SK-MEL-5 (cell line): ENCODE measurements around the gene DUSP1. TPM values are rescaled to one million over a fixed set of nuclear protein-coding genes. Genes with fewer than 3 reads are reported as not detected.
A peak's percentile ranks its signal among the peaks of the same experiment; 100 is the strongest.
"Not testable (repeated sequence)": the region's sequence is repeated elsewhere in the genome, so short reads cannot be mapped to it uniquely, and the experiment has no call there.

Source experiments
- DNase-seq: peaks from one replicate; pipeline ENCODE4 v3.0.0-alpha.2; 2016; ENCODE audit warnings: low read depth, low spot score
- in situ Hi-C: cut with HindIII; loops from 2 replicates; pipeline ENCODE4 v1.10.0; 2016; ENCODE audit warnings: low sequenced_read_pairs, high pct_unique_total_duplicates, low pct_unique_long_range_greater_than_20kb
- total RNA-seq: library from RNA; depleted of rRNA; stranded (reverse); fragments of >200 nt; shearing (Covaris generic); gene quantifications from 2 replicates; pipeline ENCODE4 v1.2.3, GENCODE V29; 2014

The DUSP1 gene
- total RNA-seq, 1 experiment from 2014 or later: 10.9 TPM

DNA sequence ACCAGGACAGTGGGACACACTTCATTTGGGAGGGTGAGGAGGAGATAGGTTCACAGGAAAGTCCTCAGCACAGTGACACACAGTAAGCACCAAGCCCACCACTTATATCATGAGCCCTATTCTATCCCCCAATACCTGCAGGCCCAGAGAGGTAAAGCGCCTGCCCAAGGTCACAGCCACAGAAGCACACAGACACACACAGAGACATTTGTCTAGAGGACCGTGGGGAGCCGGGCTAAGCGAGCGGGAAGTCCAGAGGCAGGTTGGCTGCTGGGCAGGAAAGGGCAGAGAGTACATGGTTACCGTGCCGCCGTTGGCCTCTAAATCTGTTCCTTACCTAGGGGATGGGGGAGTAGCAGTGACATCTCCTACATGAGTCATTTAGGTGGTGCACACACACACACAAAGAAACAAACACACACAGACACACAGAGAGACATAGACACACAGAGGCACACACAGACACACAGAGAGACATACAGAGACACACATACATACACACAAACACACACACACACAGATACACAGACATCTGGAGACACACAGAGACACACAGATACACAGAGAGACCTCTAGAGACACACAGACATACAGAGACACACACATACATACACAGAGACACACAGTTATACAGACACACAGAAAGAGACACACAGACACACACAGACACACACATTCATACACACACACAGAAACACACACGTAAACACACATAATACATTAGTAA lies 15.9 kb upstream of the DUSP1 start:
- in situ Hi-C loops: no loop called here
- no peak for DNase-seq

GRCh38 chr5:172785429-172786088 lies 14.6 kb upstream of the DUSP1 start:
- no peak for DNase-seq
- in situ Hi-C loops: no loop called here

DNA sequence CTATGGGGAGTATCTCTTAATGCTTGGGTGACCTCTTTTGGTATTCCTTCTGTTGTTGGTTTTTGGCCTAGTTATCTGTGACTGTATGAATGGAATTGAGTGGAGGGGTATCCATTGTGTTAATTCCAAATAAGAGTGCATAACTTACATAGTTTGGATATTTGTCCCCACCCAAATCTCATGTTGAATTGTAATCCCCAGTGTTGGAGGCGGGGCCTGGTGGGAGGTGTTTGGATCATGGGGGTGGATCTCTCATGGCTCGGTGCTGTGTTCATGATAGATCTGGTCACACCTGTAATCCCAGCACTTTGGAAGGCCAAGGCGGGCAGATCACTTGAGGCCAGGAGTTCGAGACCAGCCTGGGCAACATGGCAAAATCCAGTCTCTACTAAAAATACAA lies 13.2 kb upstream of the DUSP1 start:
- in situ Hi-C loops: not testable (repeated sequence)

DNA sequence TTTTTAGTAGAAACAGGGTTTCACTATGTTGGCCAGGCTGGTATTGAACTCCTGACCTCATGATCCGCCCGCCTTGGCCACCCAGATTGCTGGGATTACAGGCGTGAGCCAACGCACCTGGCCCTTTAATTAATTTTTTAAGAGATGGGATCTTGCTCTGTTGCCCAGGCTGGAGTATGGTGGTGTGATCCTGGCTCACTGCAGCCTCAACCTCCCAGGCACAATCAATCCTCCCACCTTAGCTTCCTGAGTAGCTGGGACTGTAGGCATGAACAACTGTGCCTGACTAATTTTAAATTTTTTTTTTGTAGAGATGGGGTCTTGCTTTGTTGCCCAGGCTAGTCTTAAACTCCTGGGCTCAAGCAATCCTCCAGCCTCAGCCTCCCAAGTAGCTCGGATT lies 12.3 kb upstream of the DUSP1 start:
- in situ Hi-C loops, DNase-seq: not testable (repeated sequence)

More for the DNA sequence above, 13.2 kb upstream of the DUSP1 start:
- not testable (repeated sequence) for DNase-seq

DNA sequence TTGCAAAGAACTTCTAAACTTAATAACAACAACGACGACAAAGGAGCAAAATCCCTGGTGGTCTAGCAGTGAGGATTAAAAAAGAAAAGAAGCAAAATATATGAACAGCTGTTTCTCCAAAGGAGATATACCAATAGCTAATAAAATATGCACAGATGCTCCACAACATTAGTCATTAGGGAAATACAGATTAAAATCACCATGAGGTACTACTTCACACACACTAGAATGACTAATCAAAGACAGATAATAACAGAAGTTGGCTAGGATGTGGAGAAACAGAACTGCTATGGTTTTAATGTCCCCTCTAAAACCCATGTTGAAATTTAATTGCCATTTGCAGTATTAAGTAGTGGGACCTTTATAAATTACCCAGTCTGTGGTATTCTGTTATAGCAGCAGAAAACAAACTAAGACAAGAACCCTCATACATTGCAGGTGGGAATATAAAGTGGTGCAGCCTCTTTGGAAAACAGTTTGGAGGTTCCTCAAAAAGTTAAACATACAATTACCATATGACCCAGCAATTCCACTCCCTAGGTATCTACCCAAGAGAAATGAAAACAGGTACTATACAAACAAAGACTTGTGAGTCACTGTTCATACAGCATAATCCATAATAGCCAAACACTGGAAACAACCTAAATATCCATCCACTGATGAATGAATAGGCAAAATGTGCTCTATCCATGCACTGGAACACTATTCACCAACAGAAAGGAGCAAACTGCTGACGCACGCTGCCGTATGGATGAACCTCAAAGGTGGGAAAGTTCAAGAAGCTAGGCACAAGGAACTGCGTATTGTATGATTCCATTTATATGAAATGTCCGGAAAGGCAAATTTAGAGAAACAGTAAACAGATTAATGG lies 11.4 kb upstream of the DUSP1 start:
- in situ Hi-C loops: no loop called here
- no peak for DNase-seq

DNA sequence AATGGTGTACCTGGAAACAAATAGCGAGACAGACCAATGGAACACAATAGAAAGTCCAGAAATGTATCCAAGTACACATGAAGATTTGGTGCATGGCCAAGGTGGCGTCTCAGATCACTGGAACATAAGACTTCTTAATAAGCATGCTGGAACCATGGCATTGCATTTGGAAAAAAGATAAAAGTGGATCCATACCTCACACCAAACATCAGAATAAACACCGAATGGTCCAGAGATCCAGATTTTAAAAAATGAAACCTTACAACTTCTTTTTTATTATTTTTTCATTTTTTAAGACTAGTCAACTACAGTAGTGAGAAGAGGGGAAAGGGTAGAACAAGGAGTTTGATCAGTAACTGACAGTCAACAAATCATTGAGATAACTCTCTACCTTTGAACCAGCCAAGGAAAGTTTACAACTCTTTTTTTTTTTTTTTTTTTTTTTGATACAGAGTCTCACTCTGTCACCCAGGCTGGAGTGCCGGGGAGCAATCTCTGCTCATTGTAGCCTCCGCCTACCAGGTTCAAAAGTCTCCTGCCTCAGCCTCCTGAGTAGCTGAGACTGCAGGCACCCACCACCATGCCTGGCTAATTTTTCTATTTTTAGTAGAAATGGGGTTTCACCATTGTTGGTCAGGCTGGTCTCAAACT lies 8.8 kb upstream of the DUSP1 start:
- in situ Hi-C loops: no loop called here
- DNase-seq: no peak

- peak; percentile 20 for DNase-seq
- in situ Hi-C loops: no loop called here
Observed at GRCh38 chr5:172777881-172778814, 7.2 kb upstream of the DUSP1 start.

- in situ Hi-C loops: no loop called here
- no peak for DNase-seq
Observed at GRCh38 chr5:172776235-172776594, 5.2 kb upstream of the DUSP1 start.

DNA sequence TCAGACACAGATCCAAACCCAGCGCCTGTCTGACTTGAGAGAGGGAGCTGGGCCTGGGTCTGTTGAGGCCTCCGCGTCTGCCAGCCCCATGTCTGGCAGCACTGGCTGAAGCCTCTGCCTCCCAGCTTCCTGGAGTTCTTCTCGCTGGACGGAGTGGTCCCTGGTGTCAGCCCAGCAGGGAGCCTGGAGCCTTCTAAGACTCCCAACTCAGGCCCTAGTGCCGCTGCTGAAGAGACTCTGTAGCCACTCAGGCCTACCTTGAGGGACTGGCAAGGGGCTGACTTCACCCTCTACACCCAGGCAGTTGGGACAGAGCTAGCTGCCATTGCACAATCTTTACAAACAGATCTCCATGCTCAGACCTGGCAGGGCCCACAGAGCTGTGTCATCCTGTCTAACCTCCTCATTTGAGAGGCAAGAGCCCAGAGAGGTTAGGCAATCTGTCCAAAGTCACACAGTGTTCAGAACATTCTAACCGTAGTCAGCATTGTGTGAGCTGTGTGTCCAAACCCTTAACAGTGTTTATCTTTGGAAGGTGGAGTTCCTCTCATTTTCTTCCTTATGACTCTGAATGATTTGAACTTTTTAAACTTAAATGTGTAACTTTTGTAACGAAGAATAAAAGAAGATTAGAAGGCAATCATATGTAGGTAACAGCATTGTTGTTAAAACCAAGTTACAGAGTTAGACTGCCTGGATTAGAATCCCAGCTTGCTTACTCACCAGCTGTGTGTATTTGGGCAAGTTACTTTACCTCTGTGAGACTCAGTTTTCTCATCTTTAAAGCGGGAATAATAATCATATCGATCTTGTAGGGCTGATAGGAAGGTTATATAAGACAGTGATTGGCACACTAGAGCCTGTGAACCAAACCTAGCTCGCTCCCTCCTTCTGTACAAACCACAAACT lies 4.6 kb upstream of the DUSP1 start:
- in situ Hi-C loops: no loop called here
- no peak for DNase-seq

DNA sequence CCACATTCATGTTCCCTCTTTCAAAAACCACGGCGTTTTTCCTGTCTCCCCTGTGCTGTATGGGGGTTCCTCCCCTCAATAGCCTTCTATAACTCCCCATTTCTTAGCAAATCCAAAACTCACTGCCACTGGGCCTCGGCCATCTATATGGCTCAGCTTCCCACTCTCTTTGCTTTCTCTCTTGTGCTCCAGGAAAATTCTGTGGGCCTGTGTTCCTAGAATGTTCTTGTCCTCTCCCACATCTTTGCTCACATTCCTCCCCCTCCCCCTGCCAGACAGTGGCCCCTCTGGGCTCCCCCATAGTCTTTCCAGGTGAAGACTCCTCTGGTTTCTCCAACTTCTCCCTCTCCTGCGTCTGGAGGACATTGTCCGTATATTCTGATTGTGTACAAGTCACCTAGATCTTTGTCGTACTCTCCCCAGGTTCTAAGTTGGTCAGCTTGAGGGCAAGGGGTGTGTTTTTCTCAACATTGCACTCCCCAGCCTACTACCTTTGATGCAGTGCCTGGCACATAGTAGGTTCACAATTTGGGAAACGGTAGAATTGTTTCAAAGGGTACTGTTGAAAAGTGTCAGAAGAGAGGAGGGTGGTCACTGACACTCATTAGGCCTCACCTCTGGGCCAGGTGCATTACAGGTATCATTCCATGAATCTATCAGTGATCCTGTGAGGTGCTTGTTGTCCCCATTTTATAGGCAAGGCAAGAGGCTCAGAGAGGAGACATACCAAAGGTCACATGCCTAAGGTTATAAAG lies 3.7 kb upstream of the DUSP1 start:
- no peak for DNase-seq
- in situ Hi-C loops: no loop called here

DNA sequence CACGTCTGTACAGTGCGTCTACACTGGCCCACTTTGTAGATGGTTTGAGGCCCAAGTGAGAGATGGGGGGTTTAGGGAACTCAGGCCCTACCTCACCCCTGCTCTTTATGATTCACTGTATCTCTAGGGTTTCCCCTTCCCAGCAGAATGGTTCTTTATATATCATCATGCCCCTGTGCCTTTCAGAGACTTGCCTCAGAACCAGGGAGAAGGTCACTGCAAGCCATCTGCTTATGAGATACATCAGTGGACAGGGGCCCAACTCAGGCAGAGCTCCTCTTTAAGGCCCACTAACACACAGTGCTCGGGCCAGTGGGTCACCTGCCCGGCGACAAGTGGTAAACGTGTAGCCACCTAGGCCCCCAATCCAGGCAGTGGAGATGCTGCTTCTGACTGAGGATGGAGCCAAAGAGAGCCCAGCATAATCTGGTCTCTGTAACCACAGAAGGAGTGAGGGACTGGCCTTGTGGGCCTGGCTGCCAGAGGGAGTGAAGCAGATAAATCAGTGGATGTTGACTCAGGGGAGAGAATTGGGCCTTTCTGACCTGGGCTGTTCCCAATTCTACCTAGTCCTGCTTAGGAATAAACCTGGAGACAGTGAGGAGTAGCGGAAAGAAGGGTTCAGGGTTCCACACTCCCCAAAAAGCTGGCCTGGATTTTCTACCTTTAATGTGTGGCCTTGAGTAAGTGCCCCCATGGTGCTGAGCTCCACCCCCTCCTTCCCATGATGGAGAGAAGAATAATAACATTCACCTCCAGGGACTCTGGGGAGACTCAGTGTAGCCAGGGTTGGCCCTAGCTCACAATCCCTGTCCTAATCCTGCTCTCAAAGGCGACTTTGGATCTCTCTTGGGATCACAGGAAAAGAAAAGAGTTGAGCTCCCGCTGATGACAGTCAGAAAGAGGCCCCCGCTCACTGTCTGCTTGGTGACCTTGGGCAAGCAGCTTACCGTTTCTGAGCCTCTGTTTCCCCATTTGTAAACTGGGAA lies 2.8 kb upstream of the DUSP1 start:
- in situ Hi-C loops: no loop called here
- DNase-seq: no peak

- in situ Hi-C loops: no loop called here
- DNase-seq: peak; percentile 65
Observed at GRCh38 chr5:172772112-172772906, 1.3 kb upstream of the DUSP1 start.

- DNase-seq: peak; percentile 41
- in situ Hi-C loops: no loop called here
Observed at GRCh38 chr5:172771439-172772111, 580 bp upstream of the DUSP1 start.
